Breast epithelium (tissue), 3 donors: ENCODE measurements around the gene SQSTM1.

Source experiments
- POLR2A ChIP-seq: fragments of 450-650 bp; IDR thresholded peaks from one replicate; pipeline ENCODE4 v1.6.1; 2016; ENCODE audit warnings: antibody characterized with exemption, mild to moderate bottlenecking, moderate library complexity
- TF ChIP-seq, protein P1 (sequence below), 3 donors: fragments of 450-650 bp; IDR thresholded peaks; one replicate each; pipeline ENCODE4 v1.5.1; 2016 to 2017; ENCODE audit warnings: antibody characterized with exemption in 3 of 3, mild to moderate bottlenecking in 3 of 3, moderate library complexity in 3 of 3

DNA sequence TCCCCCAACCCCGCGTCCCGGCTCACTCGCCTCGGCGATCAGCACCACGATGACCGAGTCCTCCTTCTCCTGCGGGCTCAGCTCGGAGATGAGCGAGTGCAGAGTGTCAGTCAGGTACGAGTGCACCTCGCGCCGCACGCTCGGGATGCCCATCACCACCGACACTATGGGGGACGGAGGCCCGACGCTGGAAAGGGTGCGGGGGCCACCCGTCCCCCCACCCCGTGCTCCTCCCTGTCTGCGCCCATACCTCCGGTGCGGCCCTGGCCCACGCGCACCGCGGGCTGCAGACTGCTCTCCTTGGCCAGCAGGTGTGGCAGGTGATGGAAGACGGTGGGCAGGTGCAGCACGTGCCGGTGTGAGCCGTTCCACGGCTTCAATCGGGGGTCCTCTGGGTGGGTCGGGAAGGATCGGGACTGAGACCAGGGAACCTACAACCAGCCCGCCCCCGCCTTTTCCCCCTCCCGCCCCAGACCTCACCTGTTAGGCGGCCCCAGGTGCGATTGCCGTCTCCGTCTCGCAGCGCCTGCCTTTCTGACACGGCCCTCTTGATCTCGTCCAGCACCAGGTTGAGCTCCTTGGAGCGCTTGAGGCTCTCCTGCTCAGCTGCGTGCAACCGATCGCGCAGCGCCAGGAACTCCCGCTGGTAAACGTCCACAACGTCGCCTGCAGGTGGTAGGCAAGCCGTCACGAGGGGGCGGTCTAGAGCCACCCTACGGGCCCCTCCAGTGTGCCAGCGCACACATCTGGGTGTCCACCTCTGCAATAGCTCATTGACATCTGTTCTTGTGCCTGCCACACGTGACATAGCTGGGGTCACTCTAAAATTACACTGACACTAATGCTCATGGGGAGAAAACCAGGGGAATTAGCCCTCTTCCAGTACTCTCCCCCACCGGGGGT is 19.1 kb upstream of the SQSTM1 start:
- TF ChIP-seq, protein P1, sequence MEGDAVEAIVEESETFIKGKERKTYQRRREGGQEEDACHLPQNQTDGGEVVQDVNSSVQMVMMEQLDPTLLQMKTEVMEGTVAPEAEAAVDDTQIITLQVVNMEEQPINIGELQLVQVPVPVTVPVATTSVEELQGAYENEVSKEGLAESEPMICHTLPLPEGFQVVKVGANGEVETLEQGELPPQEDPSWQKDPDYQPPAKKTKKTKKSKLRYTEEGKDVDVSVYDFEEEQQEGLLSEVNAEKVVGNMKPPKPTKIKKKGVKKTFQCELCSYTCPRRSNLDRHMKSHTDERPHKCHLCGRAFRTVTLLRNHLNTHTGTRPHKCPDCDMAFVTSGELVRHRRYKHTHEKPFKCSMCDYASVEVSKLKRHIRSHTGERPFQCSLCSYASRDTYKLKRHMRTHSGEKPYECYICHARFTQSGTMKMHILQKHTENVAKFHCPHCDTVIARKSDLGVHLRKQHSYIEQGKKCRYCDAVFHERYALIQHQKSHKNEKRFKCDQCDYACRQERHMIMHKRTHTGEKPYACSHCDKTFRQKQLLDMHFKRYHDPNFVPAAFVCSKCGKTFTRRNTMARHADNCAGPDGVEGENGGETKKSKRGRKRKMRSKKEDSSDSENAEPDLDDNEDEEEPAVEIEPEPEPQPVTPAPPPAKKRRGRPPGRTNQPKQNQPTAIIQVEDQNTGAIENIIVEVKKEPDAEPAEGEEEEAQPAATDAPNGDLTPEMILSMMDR (IDR thresholded peaks at IDR 0.05) = peak in 1 of 3 donors; percentile 31
- no peak for TF ChIP-seq POLR2A
